Stimulated activated CD8-positive, alpha-beta memory T cell treated with anti-CD3 and anti-CD28 coated beads, Interleukin-15, amount 100 ng/mL, for 24 hours (primary cell): ENCODE data around the gene DYNLRB1.

Experiments
- DNase-seq: peaks from one replicate; pipeline ENCODE4 v3.0.0-alpha.2; 2020; ENCODE audit warnings: low read depth

Gene DYNLRB1

DNA sequence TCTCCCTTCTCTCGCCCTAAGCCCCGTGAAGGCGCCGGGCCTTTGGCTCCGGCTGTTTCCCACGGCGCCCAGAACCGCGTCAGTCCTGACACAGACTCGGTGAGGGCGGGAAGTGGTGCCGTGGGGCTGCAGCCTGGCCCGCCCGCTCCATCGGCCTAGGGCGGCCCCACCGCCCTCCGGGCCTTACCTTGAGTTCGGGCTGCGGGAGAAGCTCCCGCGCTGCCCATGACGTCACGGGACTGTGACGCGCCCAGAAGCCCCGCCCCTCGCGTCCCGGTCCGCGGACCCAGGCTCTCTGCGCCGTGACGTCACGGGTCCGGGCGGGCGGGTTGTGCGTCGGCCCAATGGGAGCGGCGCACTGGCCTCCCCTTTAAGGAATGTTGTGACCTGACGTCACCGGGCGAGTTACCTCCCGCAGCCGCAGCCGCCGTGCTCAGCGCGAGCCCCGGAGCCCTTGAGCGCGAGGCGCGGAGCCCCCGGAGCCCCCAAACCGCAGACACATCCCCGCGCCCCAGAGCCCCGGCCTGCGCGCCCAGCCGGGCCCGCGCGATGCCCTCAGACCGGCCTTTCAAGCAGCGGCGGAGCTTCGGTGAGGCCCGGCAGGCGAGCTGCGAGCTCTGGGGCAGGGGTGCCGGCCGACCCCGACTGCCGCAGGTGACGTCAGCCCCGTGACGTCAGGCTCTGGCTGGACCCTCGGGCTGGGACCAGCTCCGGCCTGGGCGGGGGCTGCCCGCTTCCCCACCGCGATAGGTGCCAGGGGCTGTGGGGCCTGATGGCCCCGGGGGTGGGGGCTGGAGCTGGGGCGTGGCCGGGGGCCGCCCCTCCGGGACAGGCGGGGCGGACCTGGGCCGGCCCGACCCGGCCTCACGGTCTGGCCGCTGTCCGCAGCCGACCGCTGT lies 42.3 kb downstream of the DYNLRB1 start, which contains the start of gene MAP1LC3A:
Gene MAP1LC3A (plus strand): TSS at position 399 of the 899 bp plus-strand sequence. CDS start 151 bp downstream, at position 550.
- DNase-seq: peak; percentile 91

DNA sequence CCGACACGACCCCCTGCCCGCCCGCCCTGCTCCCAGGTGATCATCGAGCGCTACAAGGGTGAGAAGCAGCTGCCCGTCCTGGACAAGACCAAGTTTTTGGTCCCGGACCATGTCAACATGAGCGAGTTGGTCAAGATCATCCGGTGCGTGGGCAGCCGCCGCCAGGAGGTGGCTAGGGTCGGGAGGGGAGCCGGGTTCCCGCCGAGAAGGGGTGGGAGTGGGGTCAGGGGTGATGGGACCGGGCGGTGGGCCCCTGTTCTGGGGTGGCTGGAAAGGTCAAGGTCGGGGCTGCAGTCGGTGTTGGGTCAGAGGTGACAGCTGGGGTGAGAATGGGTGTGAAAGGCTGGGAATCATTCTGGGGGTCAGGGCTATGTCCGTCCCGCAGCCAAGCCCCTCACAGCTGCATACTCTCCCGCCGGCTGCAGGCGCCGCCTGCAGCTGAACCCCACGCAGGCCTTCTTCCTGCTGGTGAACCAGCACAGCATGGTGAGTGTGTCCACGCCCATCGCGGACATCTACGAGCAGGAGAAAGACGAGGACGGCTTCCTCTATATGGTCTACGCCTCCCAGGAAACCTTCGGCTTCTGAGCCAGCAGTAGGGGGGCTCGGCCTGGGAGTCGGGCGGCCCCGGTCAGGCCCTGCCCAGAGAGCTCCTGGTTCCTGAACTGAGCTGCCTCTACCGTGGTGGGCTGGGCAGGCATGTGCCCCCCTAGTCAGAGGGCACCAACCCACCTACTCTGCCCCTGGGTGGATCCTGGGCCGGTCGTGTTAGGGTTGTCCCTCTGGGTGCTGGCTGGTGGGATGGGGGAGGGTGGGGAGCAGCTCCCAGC lies 43.3 kb downstream of the DYNLRB1 start:
- DNase-seq: no peak

GRCh38 chr20:34560141-34560523 lies 43.9 kb downstream of the DYNLRB1 start:
- DNase-seq: no peak

DNA sequence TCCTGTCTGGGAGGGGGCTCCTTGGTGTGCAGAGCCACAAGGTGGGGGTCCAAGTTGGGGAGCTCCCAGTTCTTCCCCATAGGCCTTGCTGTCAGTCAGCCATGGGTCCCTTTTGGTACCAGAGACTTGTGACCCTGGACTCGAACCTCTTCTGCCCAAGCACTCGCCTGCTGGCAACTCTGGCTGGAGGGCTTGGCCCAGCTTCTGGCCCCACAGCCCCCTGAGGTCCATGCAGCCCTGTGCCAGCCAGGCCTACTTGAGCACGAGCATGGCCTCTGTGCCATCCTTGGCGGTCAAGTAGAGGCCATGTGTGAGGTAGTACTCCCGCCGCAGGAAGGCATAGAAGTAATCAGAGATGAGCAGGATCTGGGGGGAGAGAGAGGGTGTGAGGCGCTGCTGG lies 44.4 kb downstream of the DYNLRB1 start:
- no peak for DNase-seq

- no peak for DNase-seq
Observed at GRCh38 chr20:34561661-34562060, 45.4 kb downstream of the DYNLRB1 start.

GRCh38 chr20:34562641-34563040 lies 46.4 kb downstream of the DYNLRB1 start:
- DNase-seq: no peak

- no peak for DNase-seq
Observed at GRCh38 chr20:34564833-34565232, 48.6 kb downstream of the DYNLRB1 start.

DNA sequence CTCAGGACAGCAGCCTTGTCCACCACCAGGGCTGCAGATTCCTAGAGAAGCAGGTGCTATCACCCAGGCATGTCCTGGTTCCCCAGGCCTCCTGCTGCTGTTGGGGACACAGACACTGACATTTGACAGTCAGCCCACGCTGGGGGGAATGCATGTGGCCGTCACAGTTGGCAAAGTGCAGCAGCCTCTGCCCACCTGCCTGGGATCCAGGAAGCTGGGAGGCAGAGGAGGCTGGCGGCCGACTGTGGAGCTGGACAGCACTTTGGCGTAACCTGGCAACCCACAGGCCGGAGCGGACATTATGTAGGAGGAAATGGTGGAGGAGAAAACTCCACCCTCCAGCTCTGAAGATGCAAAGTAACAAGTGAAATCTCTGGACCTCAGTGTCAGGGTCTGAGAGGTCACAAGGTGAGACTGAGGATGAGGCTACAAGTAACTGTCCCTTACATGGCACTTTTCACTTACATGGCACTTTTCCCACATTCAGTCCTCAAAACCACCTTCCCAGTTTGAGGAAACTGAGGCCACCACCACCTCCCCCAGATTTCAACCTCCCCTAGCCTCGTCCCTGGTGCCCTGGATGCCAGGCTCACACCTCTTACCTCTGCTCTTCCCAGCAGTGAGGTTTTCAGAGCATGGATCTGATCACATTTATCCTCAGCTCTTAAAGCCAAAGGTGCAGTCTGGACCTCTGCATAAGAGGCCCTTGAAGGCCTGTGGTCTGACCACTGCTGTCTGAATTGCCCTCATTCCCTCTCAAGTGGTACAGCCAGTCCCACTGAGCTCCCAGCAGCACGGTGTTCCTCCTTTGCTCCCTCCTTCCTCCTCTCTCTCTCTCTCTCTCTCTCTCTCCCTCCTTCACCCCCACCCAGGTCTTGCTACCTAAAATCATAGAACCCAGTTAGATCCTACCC lies 51.0 kb downstream of the DYNLRB1 start:
- DNase-seq: no peak

GRCh38 chr20:34567892-34568865 lies 52.0 kb downstream of the DYNLRB1 start:
- DNase-seq: no peak

DNA sequence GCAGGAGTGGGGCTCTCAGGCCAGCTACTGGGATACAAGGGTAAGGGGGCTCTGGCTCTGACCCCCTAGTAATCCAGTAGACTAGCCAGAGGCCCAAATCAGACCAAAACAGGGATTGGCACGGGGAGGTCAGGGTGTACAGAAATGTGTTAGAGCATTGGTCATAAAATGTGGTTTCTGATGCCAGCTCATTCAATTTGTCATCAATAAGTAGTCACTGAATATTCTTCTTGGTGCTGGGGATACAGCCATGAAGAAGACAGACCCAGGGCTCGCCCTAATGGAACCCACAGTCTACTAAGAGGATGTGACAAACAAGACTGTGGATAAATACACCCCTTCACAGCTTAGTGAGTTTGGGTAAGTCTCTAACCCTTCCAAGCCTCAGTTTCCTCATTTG lies 53.4 kb downstream of the DYNLRB1 start:
- no peak for DNase-seq

- DNase-seq: no peak
Observed at GRCh38 chr20:34570859-34571306, 54.7 kb downstream of the DYNLRB1 start.

DNA sequence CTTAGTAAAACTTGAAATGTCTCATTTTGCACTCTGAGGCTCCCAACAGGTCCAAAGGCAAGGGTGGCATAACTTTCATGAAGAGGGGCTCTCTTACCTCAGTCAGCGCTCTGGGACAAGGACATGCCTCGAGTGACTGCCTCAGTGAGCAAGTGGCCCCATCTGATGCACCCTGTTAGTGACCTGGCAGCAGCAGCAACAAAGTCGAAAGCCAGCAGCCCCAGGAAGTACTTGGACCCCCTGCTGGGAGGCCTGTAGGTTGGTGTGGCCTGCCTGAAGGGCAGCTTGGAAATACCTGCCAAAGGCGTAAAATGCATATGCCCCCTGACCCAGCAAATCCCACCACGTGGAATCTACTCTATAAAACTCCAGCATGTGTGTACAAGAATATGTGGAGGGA lies 55.5 kb downstream of the DYNLRB1 start:
- DNase-seq: no peak

GRCh38 chr20:34573541-34574300 lies 57.5 kb downstream of the DYNLRB1 start:
- no peak for DNase-seq

DNA sequence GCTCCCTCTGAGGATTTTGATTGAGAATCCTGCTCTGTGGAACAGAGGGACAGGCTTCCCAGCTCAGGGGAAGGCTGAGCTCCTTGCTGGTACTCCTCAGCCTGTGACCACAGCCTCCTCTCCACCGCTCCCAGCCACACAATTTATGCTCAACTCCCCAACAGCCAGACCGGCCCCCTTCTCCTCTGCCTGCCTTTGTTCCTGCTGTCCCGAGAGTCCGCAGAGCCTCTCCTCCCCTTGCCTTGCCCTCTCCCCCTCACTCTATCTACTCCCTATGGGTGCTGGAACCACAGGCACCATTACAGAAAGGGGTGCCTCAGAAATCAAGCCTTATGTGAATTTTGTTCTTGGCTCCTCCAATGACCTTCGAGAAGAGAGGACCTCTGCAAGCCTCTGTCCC lies 58.2 kb downstream of the DYNLRB1 start:
- DNase-seq: no peak

GRCh38 chr20:34574861-34575260 lies 58.6 kb downstream of the DYNLRB1 start:
- no peak for DNase-seq

DNA sequence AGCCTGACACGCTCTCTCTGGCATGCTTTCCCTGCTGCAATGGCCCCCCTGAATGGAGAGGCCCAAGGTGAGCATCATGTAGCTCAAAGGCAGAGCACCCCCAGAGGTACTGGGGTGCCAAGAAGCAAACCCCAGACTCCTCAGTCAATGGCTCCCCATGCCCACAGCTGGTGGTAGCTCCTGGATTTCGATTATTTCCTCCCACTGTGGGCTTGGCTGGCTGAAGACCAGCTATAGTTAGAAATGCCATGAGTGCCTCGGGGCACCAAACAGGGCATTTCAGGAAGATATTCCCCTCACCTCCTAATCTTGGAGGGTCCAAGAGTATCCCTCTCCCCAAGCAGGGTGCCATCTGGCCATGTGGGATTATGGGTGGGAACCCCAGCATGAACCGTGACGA lies 59.0 kb downstream of the DYNLRB1 start:
- no peak for DNase-seq

DNA sequence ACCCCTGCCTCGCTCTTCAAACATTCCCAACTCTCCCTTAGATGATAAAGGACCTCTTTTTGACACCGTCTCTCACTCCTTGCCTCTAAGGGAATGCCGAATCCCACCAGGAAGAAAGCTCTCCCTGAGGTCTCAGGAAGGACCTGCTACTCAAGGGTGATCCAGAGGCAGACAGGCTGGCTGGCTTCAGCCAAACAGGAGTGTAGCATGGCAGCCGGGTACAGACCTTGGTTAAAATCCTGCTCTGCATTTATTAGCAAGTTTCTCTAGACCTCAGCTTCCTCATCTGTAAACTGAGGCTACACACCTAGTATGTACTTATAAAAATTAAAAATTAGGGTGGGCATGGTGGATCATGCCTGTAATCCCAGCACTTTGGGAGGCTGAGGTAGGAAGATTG lies 59.5 kb downstream of the DYNLRB1 start:
- no peak for DNase-seq

GRCh38 chr20:34577061-34577460 lies 60.8 kb downstream of the DYNLRB1 start:
- no peak for DNase-seq

- no peak for DNase-seq
Observed at GRCh38 chr20:34578025-34578424, 61.8 kb downstream of the DYNLRB1 start.

DNA sequence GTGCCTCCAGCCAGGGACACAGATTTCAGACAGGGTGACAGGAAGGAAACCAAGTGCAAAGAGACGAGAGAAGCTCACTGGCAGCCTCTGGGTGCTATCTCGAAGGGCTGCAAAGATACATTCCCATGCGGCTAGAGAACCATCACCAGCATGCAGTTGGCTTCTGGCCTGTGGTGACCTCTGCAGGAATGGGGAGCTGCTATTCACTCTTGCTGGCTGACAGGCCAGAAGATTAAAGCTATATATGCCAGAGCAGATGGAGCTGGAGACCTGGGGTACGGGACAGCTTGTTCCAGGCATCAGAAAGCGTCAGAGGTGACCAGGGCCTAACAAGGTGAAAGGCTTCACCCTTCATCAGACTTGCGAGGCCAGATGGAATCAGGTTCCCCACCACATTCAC lies 62.3 kb downstream of the DYNLRB1 start:
- DNase-seq: no peak
